B cell (primary cell): ENCODE results near the gene UBE2J1. TPM values are rescaled to one million over a fixed set of nuclear protein-coding genes. Genes with fewer than 3 reads are reported as not detected.

ENCODE experiments used
- ATAC-seq: fragments of 200-7000 bp; cut with Tn5 transposase; one replicate; pipeline ENCODE4 v1.10.0; 2021; ENCODE audit warnings: low read depth, mild to moderate bottlenecking, moderate number of reproducible peaks, moderate library complexity
- CTCF ChIA-PET: fragments of 350-600 bp; sonication (Branson Sonifier 250); formaldehyde crosslinking; loops from one replicate; lab custom pipeline; 2021; ENCODE audit warnings: antibody characterized with exemption, inconsistent platforms; lab: Charles Lee
- POLR2A ChIA-PET: fragments of 350-600 bp; sonication (Branson Sonifier 250); formaldehyde crosslinking; loops from one replicate; lab custom pipeline; 2021; ENCODE audit warnings: antibody characterized with exemption; lab: Charles Lee
- DNase-seq: peaks from one replicate; pipeline ENCODE4 v3.0.0; 2013
- H2AFZ ChIP-seq: 2 replicates; pipeline ENCODE4 v1.6.1; 2012; ENCODE audit warnings: mild to moderate bottlenecking, low read depth, low read length; ENCODE audit not compliant: insufficient read depth, poor library complexity, severe bottlenecking
- H3K27ac ChIP-seq, 2 donors: 1 replicate in 1 of 2; 2 replicates in 1 of 2; pipeline ENCODE4 v1.5.1; 2012 to 2013; ENCODE audit warnings: low read length in 2 of 2, mild to moderate bottlenecking in 2 of 2, moderate library complexity in 1 of 2
- H3K27me3 ChIP-seq, 4 experiments: fragments of 200-600 bp in 1 of 4; sonication (generic) in 1 of 4; replicated peaks in 1 of 4; 1 replicate in 2 of 4; 2 replicates in 2 of 4; pipeline versions ENCODE4 v1.6.1 to v1.7.0; 2013 to 2016; ENCODE audit warnings: low read length in 3 of 4, mild to moderate bottlenecking in 2 of 4, mixed read lengths in 1 of 4, moderate library complexity in 1 of 4; ENCODE audit not compliant: insufficient read depth in 4 of 4, control insufficient read depth in 3 of 4; ENCODE audit errors: control extremely low read depth in 1 of 4
- H3K36me3 ChIP-seq, 2 experiments: replicated peaks in 1 of 2; 1 replicate in 1 of 2; 2 replicates in 1 of 2; pipeline versions ENCODE4 v1.6.1 to v1.7.1; 2013; ENCODE audit warnings: low read length in 1 of 2; ENCODE audit not compliant: insufficient read depth in 2 of 2, control insufficient read depth in 1 of 2; ENCODE audit errors: control extremely low read depth in 1 of 2, extremely low read depth in 1 of 2
- H3K4me1 ChIP-seq, 2 donors: fragments of 200-600 bp in 1 of 2; sonication (generic) in 1 of 2; 1 replicate in 1 of 2; 2 replicates in 1 of 2; pipeline versions ENCODE4 v1.5.1 to v1.6.1; 2013 to 2017; ENCODE audit warnings: low read length in 2 of 2; ENCODE audit not compliant: control insufficient read depth in 2 of 2, insufficient read depth in 2 of 2
- H3K4me2 ChIP-seq: replicated peaks from 2 replicates; pipeline ENCODE3; 2012; ENCODE audit warnings: mild to moderate bottlenecking, low read depth, low read length; ENCODE audit not compliant: poor library complexity, severe bottlenecking
- H3K4me3 ChIP-seq, 5 experiments: fragments of 200-600 bp in 1 of 5; sonication (generic) in 1 of 5; 1 replicate in 3 of 5; 2 replicates in 2 of 5; pipeline versions ENCODE4 v1.5.1 to v1.7.0; 2011 to 2016; ENCODE audit warnings: low read length in 4 of 5, mild to moderate bottlenecking in 4 of 5, low read depth in 2 of 5, control low read depth in 1 of 5, moderate library complexity in 1 of 5; ENCODE audit not compliant: insufficient read depth in 1 of 5; ENCODE audit errors: control extremely low read depth in 1 of 5, extremely low read depth in 1 of 5
- H3K79me2 ChIP-seq: fragments of 200-600 bp; sonication (generic); one replicate; pipeline ENCODE4 v1.6.0; 2016; ENCODE audit warnings: low read length; ENCODE audit not compliant: control insufficient read depth, insufficient read depth
- H3K9ac ChIP-seq: fragments of 200-600 bp; sonication (generic); 2 replicates; pipeline ENCODE4 v1.6.1; 2017; ENCODE audit warnings: mild to moderate bottlenecking, low read length, moderate library complexity
- H3K9me3 ChIP-seq, 3 donors: one replicate each; pipeline versions ENCODE4 v1.6.1 to v1.7.1; 2013; ENCODE audit warnings: low read length in 2 of 3; ENCODE audit not compliant: control insufficient read depth in 2 of 3, insufficient read depth in 1 of 3; ENCODE audit errors: control extremely low read depth in 1 of 3
- H4K20me1 ChIP-seq: 2 replicates; pipeline ENCODE4 v1.6.0; 2012; ENCODE audit warnings: mild to moderate bottlenecking, low read length; ENCODE audit not compliant: insufficient read depth, control insufficient read depth, poor library complexity, severe bottlenecking
- H3K27ac Mint-ChIP-seq: one replicate; pipeline ENCODE4 v1.8.0; 2021; ENCODE audit warnings: mixed read lengths
- H3K27me3 Mint-ChIP-seq: one replicate; pipeline ENCODE4 v1.8.0; 2021; ENCODE audit warnings: mixed read lengths
- H3K4me1 Mint-ChIP-seq: one replicate; pipeline ENCODE4 v1.8.0; 2021; ENCODE audit warnings: mixed read lengths
- H3K4me3 Mint-ChIP-seq: one replicate; pipeline ENCODE4 v1.8.0; 2021; ENCODE audit warnings: mixed read lengths
- H3K9me3 Mint-ChIP-seq: one replicate; pipeline ENCODE4 v1.8.0; 2022; ENCODE audit warnings: mixed read lengths; ENCODE audit not compliant: insufficient read depth
- EZH2 ChIP-seq: IDR thresholded peaks from 2 replicates; pipeline ENCODE4 v1.6.1; 2012; ENCODE audit warnings: borderline replicate concordance, low read depth, mild to moderate bottlenecking, moderate library complexity, low read length; ENCODE audit not compliant: insufficient read depth, poor library complexity, severe bottlenecking
- WGBS: methylation state at CpG from one replicate; pipeline ENCODE4 v1.1.5; 2013; ENCODE audit warnings: missing lambda C conversion rate; ENCODE audit not compliant: insufficient coverage; 5-methylcytosine and 5-hydroxymethylcytosine counted together
- intact Hi-C: fragments of 100-400 bp; cut with micrococcal nuclease; formaldehyde crosslinking; loops from one replicate; pipeline ENCODE4 v1.10.0; 2022
- polyA plus RNA-seq: library from polyadenylated mRNA; depleted of rRNA; stranded (reverse); fragments of >200 nt; gene quantifications from 2 replicates; pipeline ENCODE4 v1.2.3, GENCODE V29; 2012
- total RNA-seq, 2 donors: library from RNA; stranded (reverse); fragments of 120-200 nt in 1 of 2; gene quantifications; 1 replicate in 1 of 2; 2 replicates in 1 of 2; pipeline versions ENCODE4 v1.2.3 to v1.2.4, GENCODE V29; 2013 to 2022
- TF ChIP-seq, protein P1 (sequence below): fragments of 200-600 bp; IDR thresholded peaks from one replicate; pipeline ENCODE4 v1.8.0; 2022; ENCODE audit warnings: antibody characterized with exemption, mild to moderate bottlenecking

The UBE2J1 gene
- total and polyA plus RNA-seq, 2 donors (not counting 1 experiment from before 2014, with no cell fraction given) = 31.1 to 55.6 TPM

DNA sequence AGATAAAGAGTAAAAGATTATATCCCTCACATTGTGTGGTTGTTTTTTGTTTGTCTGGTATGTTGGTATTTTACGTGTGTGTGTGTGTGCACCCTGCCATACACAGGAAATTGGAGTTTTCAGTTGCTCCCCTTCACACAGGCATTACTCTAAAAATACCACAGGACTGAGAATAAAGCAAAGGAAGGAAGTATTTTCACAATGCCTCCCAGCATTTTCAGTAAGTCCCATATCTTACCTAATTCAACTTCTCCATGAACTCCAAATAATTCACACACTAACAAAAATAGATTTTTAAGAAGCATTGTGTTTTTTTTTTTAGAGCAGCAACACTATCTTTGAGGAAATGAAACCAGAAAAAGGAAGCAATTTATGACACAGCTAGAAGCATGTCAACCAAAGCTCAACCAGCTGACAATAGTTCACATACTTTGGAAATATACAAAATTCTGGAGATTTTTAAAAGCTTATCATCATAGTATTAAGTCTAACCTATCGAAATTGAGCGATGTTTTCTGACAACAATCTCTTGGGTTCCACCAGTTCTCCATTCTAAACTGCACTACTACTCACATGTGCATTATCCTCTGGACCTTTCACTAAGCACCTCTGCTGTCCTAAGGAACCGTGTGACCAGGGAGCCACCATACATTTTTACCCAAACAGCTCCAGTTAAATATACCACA is 2.1 kb downstream of the UBE2J1 start:
- peaks cover 74% of the 10 kb centered on the region for H3K4me1 Mint-ChIP-seq
- H3K4me3 ChIP-seq = peak overlapping the region; percentile 72 to 99 (median 82)
- H3K9ac ChIP-seq = peak overlapping the region; percentile 79
- peak; percentile 34 for ATAC-seq
- TF ChIP-seq, protein P1, sequence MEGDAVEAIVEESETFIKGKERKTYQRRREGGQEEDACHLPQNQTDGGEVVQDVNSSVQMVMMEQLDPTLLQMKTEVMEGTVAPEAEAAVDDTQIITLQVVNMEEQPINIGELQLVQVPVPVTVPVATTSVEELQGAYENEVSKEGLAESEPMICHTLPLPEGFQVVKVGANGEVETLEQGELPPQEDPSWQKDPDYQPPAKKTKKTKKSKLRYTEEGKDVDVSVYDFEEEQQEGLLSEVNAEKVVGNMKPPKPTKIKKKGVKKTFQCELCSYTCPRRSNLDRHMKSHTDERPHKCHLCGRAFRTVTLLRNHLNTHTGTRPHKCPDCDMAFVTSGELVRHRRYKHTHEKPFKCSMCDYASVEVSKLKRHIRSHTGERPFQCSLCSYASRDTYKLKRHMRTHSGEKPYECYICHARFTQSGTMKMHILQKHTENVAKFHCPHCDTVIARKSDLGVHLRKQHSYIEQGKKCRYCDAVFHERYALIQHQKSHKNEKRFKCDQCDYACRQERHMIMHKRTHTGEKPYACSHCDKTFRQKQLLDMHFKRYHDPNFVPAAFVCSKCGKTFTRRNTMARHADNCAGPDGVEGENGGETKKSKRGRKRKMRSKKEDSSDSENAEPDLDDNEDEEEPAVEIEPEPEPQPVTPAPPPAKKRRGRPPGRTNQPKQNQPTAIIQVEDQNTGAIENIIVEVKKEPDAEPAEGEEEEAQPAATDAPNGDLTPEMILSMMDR = no peak
- TF ChIP-seq EZH2 = no peak
- peak overlapping the region; percentile 83 to 94 for H3K27ac ChIP-seq
- peaks cover 0 to 3% (median 0%) of the 10 kb centered on the region in 3 donors for H3K9me3 ChIP-seq
- H3K79me2 ChIP-seq = peaks cover 97% of the 10 kb centered on the region
- 0% methylated on average over 2 of the region's 4 CpGs for WGBS
- ChIA-PET POLR2A (interaction anchor here (0.6 to 1.7 kb wide), 12 partner anchors 9 to 1654 kb away, joined by 3 to 12 read pairs (median 5); partner anchors contain the start of genes PNRC1 and RNGTT), CTCF (interaction anchor here (1.0 to 11.4 kb wide), 10 partner anchors 9 to 368 kb away, joined by 3 to 141 read pairs (median 6); no protein-coding TSS in a partner anchor)
- no peaks in the 10 kb centered on the region for H3K27me3 Mint-ChIP-seq
- intact Hi-C loops = loop anchor here (1.0 to 10.0 kb wide), 13 partner anchors 22 to 1876 kb away; partner anchors contain the start of genes AKIRIN2, CASP8AP2, LYRM2 and MAP3K7
- H4K20me1 ChIP-seq = peaks cover 46% of the 10 kb centered on the region
- no peak overlapping the region for H2AFZ ChIP-seq
- peak overlapping the region; percentile 95 for H3K27ac Mint-ChIP-seq
- H3K4me2 ChIP-seq = peak overlapping the region; percentile 74
- H3K4me3 Mint-ChIP-seq = peak overlapping the region; percentile 93
- peaks cover 0 to 23% of the 10 kb centered on the region in 2 experiments for H3K36me3 ChIP-seq
- no peaks in the 10 kb centered on the region for H3K9me3 Mint-ChIP-seq
- peaks cover 65 to 79% of the 10 kb centered on the region in 2 donors for H3K4me1 ChIP-seq
- no peaks in the 10 kb centered on the region for H3K27me3 ChIP-seq
- peak; percentile 82 for DNase-seq

DNA sequence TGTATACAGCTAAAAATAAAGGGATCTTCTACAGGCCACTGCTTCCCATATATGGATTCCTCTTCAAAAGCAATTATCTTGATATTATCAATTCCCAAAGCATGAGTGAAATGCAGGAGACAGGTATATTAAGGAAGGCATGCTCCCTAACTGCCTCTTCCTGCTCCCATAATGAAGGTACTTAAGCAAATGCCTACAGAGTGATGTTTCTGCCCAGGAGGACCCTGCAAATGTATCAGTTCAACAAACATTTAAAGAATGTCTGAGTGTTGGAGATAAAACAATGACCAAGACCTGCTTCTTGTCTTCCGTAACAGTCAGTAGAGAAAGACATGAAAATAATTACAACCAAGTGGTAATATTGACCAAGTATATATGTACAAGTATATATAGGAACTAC is 4.2 kb downstream of the UBE2J1 start:
- Histone ChIP-seq H3K9ac (no peak overlapping the region), H3K79me2 (peaks cover 94% of the 10 kb centered on the region), H3K27ac (peak overlapping the region in 1 of 2 donors; percentile 47), H3K4me3 (peak overlapping the region in 1 of 5 experiments; percentile 1), H3K4me1 (peaks cover 60 to 75% of the 10 kb centered on the region in 2 donors), H2AFZ (no peak overlapping the region), H4K20me1 (peaks cover 66% of the 10 kb centered on the region), H3K4me2 (peak overlapping the region; percentile 74), H3K36me3 (peaks cover 0 to 34% of the 10 kb centered on the region in 2 experiments), H3K9me3 (peaks cover 0 to 3% (median 0%) of the 10 kb centered on the region in 3 donors), H3K27me3 (no peaks in the 10 kb centered on the region)
- no peak for TF ChIP-seq EZH2
- TF ChIP-seq, protein P1 = no peak
- CTCF ChIA-PET = interaction anchor here (2.8 to 11.4 kb wide), 4 partner anchors 11 to 366 kb away, joined by 6 to 141 read pairs (median 52); no protein-coding TSS in a partner anchor
- intact Hi-C loops = no loop called here
- H3K4me3 Mint-ChIP-seq = peak overlapping the region; percentile 17
- WGBS = no CpG with 5 or more reads among the region's 1 CpG
- no peaks in the 10 kb centered on the region for H3K9me3 Mint-ChIP-seq
- ATAC-seq (no peak), DNase-seq (no peak)
- H3K4me1 Mint-ChIP-seq = peaks cover 73% of the 10 kb centered on the region
- peak overlapping the region; percentile 27 for H3K27ac Mint-ChIP-seq
- POLR2A ChIA-PET = interaction anchor here (1.1 kb wide), 1 partner anchor 9 kb away, joined by 5 read pairs; no protein-coding TSS in a partner anchor
- no peaks in the 10 kb centered on the region for H3K27me3 Mint-ChIP-seq
